ENCODE measurements around the gene EIF1AD.

The EIF1AD gene

DNA sequence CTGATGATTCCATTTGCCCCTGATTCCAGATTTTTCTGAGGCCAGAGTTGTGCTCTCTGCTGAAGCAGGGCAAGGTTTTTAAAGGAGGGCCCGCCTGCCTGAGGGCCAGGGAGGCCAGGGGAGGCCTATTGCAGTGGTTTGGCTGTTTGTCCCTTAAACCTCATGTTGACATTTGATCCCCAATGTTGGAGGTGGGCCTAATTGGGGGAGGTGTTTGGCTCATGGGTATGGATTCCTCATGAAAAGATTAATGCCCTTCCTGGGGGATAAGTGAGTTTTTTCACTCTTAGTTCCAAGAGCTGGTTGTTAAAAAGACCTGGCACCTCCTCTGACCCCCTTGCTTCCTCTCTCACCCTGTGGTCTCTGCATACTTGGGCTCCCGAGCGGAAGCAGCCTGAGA lies 37.8 kb upstream of the EIF1AD start:
- no peak overlapping the region for H2BK15ac ChIP-seq (ENCODE audit: low read length)
- H3K4me1 ChIP-seq (ENCODE audit: control insufficient read depth in 2 of 2, insufficient read depth in 1 of 2, low read depth in 1 of 2, low read length in 2 of 2), result peaks cover 0 to 3% of the 10 kb centered on the region in 2 donors
- no peaks in the 10 kb centered on the region for H3K27me3 ChIP-seq (ENCODE audit: control insufficient read depth in 3 of 3, insufficient read depth in 3 of 3, low read depth in 1 of 3, low read length in 3 of 3)
- no peak overlapping the region for H3K18ac ChIP-seq (ENCODE audit: low read length)
- no peak overlapping the region for H4K91ac ChIP-seq (ENCODE audit: low read depth, low read length, poor library complexity)
- H3K79me1 ChIP-seq (ENCODE audit: low read depth, low read length), result peaks cover under 1% of the 10 kb centered on the region
- no peak overlapping the region for H4K8ac ChIP-seq (ENCODE audit: low read depth, low read length)
- no peak overlapping the region for H3K4me3 ChIP-seq (ENCODE audit: low read length in 2 of 2)
- H2AK5ac ChIP-seq (ENCODE audit: low read depth, low read length), result no peak overlapping the region
- no peak overlapping the region for H3K27ac ChIP-seq (replicated peaks; ENCODE audit: low read length)
- no peak overlapping the region for H3K9ac ChIP-seq (ENCODE audit: low read depth, low read length, poor library complexity)
- no peak overlapping the region for H2AFZ ChIP-seq (ENCODE audit: low read length)
- H3K4ac ChIP-seq (ENCODE audit: low read length), result no peak overlapping the region
- peaks cover 0 to 25% of the 10 kb centered on the region in 2 donors for H3K36me3 ChIP-seq (replicated peaks in 1 of 2; ENCODE audit: control insufficient read depth in 2 of 2, insufficient read depth in 2 of 2, low read length in 2 of 2)
- DNase-seq (ENCODE audit: low spot score), result no peak
- no peak overlapping the region for H2BK12ac ChIP-seq (ENCODE audit: low read length)
- no CpG with 5 or more reads among the region's 3 CpGs for WGBS, 2 donors (ENCODE audit: extremely low coverage in 2 of 2, insufficient read length in 2 of 2, insufficient replicate concordance in 1 of 2)
- no peak overlapping the region for H2BK5ac ChIP-seq (ENCODE audit: low read length)
- H3K4me2 ChIP-seq (ENCODE audit: insufficient read depth, low read length, poor library complexity, severe bottlenecking), result no peak overlapping the region
- no peak overlapping the region for H2BK120ac ChIP-seq (ENCODE audit: low read depth, low read length)
- no peak overlapping the region for H3K14ac ChIP-seq (ENCODE audit: low read length)
- H3K9me3 ChIP-seq (replicated peaks in 1 of 2; ENCODE audit: control insufficient read depth in 2 of 2, insufficient read depth in 1 of 2, low read depth in 1 of 2, low read length in 2 of 2), result peaks cover 4% of the 10 kb centered on the region in 2 donors
- H3K23ac ChIP-seq (ENCODE audit: low read depth, low read length, poor library complexity), result no peak overlapping the region

DNA sequence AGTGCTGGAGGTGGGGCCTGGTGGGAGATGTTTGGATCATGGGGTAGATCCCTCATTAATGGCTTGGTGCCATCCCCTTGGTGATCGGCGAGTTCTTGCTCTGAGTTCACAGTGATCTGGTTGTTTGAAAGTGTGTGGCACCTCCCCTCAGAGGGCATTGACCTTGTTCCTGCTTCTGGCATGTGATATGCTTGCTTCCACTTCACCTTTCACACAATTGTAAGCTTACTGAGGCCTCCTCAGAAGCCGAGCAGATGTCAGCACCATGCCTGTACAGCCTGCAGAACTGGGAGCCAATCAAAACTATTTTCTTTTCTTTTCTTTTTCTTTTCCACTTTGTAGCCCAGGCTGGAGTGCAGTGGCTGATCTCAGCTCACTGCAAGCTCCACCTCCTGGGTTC lies 35.4 kb upstream of the EIF1AD start:
- Histone ChIP-seq H3K79me1 (ENCODE audit: low read depth, low read length) (no peaks in the 10 kb centered on the region), H3K14ac (ENCODE audit: low read length) (no peak overlapping the region)
- no CpG with 5 or more reads among the region's 3 CpGs for WGBS, 2 donors (ENCODE audit: extremely low coverage in 2 of 2, insufficient read length in 2 of 2, insufficient replicate concordance in 1 of 2)

DNA sequence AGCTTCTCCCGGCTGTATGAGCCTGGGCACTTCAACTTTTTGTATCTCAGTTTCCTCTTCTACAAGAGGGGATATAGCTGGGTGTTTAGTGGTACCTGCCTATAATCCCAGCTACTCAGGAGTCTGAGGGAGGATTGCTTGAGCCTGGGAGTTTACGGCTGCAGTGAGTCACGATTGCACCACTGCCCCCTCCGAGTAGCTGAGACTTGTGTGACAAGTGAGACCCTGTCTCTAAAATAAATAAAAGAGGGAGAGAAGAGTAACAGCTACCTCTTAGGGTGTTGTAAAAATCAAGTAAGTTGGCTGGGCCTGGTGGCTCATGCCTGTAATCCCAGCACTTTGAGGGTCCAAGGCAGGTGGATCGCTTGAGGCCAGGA lies 34.4 kb upstream of the EIF1AD start:
- no peak overlapping the region for H3K9ac ChIP-seq (ENCODE audit: low read depth, low read length, poor library complexity)
- no peak overlapping the region for H4K91ac ChIP-seq (ENCODE audit: low read depth, low read length, poor library complexity)
- no peak overlapping the region for H3K27ac ChIP-seq (replicated peaks; ENCODE audit: low read length)
- H3K27me3 ChIP-seq (ENCODE audit: control insufficient read depth in 3 of 3, insufficient read depth in 3 of 3, low read depth in 1 of 3, low read length in 3 of 3), result peaks cover 0 to 3% (median 2%) of the 10 kb centered on the region in 3 experiments
- no peak overlapping the region for H2BK12ac ChIP-seq (ENCODE audit: low read length)
- H2AK5ac ChIP-seq (ENCODE audit: low read depth, low read length), result no peak overlapping the region
- peaks cover 0 to 2% of the 10 kb centered on the region in 2 donors for H3K4me1 ChIP-seq (ENCODE audit: control insufficient read depth in 2 of 2, insufficient read depth in 1 of 2, low read depth in 1 of 2, low read length in 2 of 2)
- H4K8ac ChIP-seq (ENCODE audit: low read depth, low read length), result no peak overlapping the region
- no peak overlapping the region for H3K18ac ChIP-seq (ENCODE audit: low read length)
- WGBS, 2 donors (ENCODE audit: extremely low coverage in 2 of 2, insufficient read length in 2 of 2, insufficient replicate concordance in 1 of 2), result no CpG with 5 or more reads among the region's 5 CpGs
- H2BK5ac ChIP-seq (ENCODE audit: low read length), result no peak overlapping the region
- H2BK15ac ChIP-seq (ENCODE audit: low read length), result no peak overlapping the region
- no peak overlapping the region for H2AFZ ChIP-seq (ENCODE audit: low read length)
- H3K14ac ChIP-seq (ENCODE audit: low read length), result no peak overlapping the region
- H3K4me3 ChIP-seq (ENCODE audit: low read length in 2 of 2), result no peak overlapping the region
- no peaks in the 10 kb centered on the region for H3K79me1 ChIP-seq (ENCODE audit: low read depth, low read length)
- DNase-seq (ENCODE audit: low spot score), result no peak
- peaks cover 0 to 6% of the 10 kb centered on the region in 2 donors for H3K36me3 ChIP-seq (replicated peaks in 1 of 2; ENCODE audit: control insufficient read depth in 2 of 2, insufficient read depth in 2 of 2, low read length in 2 of 2)
- peaks cover 4% of the 10 kb centered on the region in 2 donors for H3K9me3 ChIP-seq (replicated peaks in 1 of 2; ENCODE audit: control insufficient read depth in 2 of 2, insufficient read depth in 1 of 2, low read depth in 1 of 2, low read length in 2 of 2)
- H3K23ac ChIP-seq (ENCODE audit: low read depth, low read length, poor library complexity), result no peak overlapping the region
- no peak overlapping the region for H3K4me2 ChIP-seq (ENCODE audit: insufficient read depth, low read length, poor library complexity, severe bottlenecking)
- H2BK120ac ChIP-seq (ENCODE audit: low read depth, low read length), result no peak overlapping the region
- H3K4ac ChIP-seq (ENCODE audit: low read length), result no peak overlapping the region

More for the DNA sequence above, 35.4 kb upstream of the EIF1AD start:
- Histone ChIP-seq H3K4me2 (ENCODE audit: insufficient read depth, low read length, poor library complexity, severe bottlenecking) (no peak overlapping the region), H2BK12ac (ENCODE audit: low read length) (no peak overlapping the region), H2BK5ac (ENCODE audit: low read length) (no peak overlapping the region), H2BK120ac (ENCODE audit: low read depth, low read length) (no peak overlapping the region), H3K4ac (ENCODE audit: low read length) (no peak overlapping the region), H3K9me3 (replicated peaks in 1 of 2; ENCODE audit: control insufficient read depth in 2 of 2, insufficient read depth in 1 of 2, low read depth in 1 of 2, low read length in 2 of 2) (peaks cover 4% of the 10 kb centered on the region in 2 donors), H3K23ac (ENCODE audit: low read depth, low read length, poor library complexity) (no peak overlapping the region), H3K36me3 (replicated peaks in 1 of 2; ENCODE audit: control insufficient read depth in 2 of 2, insufficient read depth in 2 of 2, low read length in 2 of 2) (peaks cover 0 to 14% of the 10 kb centered on the region in 2 donors), H4K91ac (ENCODE audit: low read depth, low read length, poor library complexity) (no peak overlapping the region), H3K4me3 (ENCODE audit: low read length in 2 of 2) (no peak overlapping the region), H3K27me3 (ENCODE audit: control insufficient read depth in 3 of 3, insufficient read depth in 3 of 3, low read depth in 1 of 3, low read length in 3 of 3) (peaks cover 0 to 2% (median 0%) of the 10 kb centered on the region in 3 experiments), H2BK15ac (ENCODE audit: low read length) (no peak overlapping the region), H3K9ac (ENCODE audit: low read depth, low read length, poor library complexity) (no peak overlapping the region), H2AFZ (ENCODE audit: low read length) (no peak overlapping the region), H2AK5ac (ENCODE audit: low read depth, low read length) (no peak overlapping the region), H4K8ac (ENCODE audit: low read depth, low read length) (no peak overlapping the region), H3K4me1 (ENCODE audit: control insufficient read depth in 2 of 2, insufficient read depth in 1 of 2, low read depth in 1 of 2, low read length in 2 of 2) (peaks cover 0 to 2% of the 10 kb centered on the region in 2 donors), H3K18ac (ENCODE audit: low read length) (no peak overlapping the region), H3K27ac (replicated peaks; ENCODE audit: low read length) (no peak overlapping the region)
- DNase-seq (ENCODE audit: low spot score), result no peak

DNA sequence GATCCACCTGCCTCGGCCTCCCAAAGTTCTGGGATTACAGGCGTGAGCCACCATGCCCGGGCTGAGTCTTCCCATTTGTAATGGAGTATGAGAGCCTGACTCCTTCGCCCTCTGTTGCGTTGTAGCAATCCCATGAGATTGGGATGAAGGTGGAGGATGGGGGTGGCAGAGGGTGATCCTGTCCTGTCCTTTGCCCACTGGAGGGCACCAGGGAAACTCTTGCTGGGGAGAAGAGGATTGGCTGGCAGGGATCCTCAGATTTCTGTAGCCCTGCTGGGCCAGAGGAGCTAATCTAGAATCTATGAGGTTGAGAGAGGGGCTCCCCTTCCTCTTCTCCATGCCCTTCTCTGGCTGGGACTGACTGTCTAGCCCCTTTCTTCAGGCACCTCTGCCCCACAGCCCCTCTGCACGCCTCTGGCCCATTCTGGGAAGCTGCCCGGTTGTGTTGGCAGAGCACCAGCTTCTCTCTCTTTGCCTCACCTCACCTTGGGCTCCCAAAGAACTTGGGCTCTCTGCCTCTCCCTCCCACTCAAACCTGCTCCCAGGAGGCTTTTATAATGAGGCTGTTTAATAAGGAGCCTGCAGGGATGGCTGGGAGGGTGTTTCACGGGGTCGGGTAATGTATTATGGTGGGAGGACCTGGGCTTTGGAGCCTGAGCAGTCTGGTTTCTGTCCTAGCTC lies 33.8 kb upstream of the EIF1AD start:
- WGBS, 2 donors (ENCODE audit: extremely low coverage in 2 of 2, insufficient read length in 2 of 2, insufficient replicate concordance in 1 of 2), result no CpG with 5 or more reads among the region's 9 CpGs
- no peak overlapping the region for H3K9ac ChIP-seq (ENCODE audit: low read depth, low read length, poor library complexity)

More for the DNA sequence above, 33.8 kb upstream of the EIF1AD start:
- Histone ChIP-seq H3K27ac (replicated peaks; ENCODE audit: low read length) (no peak overlapping the region), H3K4me2 (ENCODE audit: insufficient read depth, low read length, poor library complexity, severe bottlenecking) (no peak overlapping the region), H3K4ac (ENCODE audit: low read length) (no peak overlapping the region), H3K4me3 (ENCODE audit: low read length in 2 of 2) (no peak overlapping the region), H3K4me1 (ENCODE audit: control insufficient read depth in 2 of 2, insufficient read depth in 1 of 2, low read depth in 1 of 2, low read length in 2 of 2) (peaks cover 0 to 1% of the 10 kb centered on the region in 2 donors), H2AK5ac (ENCODE audit: low read depth, low read length) (no peak overlapping the region), H3K79me1 (ENCODE audit: low read depth, low read length) (no peaks in the 10 kb centered on the region), H2AFZ (ENCODE audit: low read length) (peak overlapping the region; percentile 17), H3K18ac (ENCODE audit: low read length) (no peak overlapping the region), H2BK120ac (ENCODE audit: low read depth, low read length) (no peak overlapping the region), H2BK12ac (ENCODE audit: low read length) (no peak overlapping the region), H2BK5ac (ENCODE audit: low read length) (no peak overlapping the region), H3K27me3 (ENCODE audit: control insufficient read depth in 3 of 3, insufficient read depth in 3 of 3, low read depth in 1 of 3, low read length in 3 of 3) (peaks cover 0 to 3% (median 2%) of the 10 kb centered on the region in 3 experiments), H3K14ac (ENCODE audit: low read length) (no peak overlapping the region), H4K8ac (ENCODE audit: low read depth, low read length) (no peak overlapping the region), H3K9me3 (replicated peaks in 1 of 2; ENCODE audit: control insufficient read depth in 2 of 2, insufficient read depth in 1 of 2, low read depth in 1 of 2, low read length in 2 of 2) (peaks cover 4% of the 10 kb centered on the region in 2 donors), H4K91ac (ENCODE audit: low read depth, low read length, poor library complexity) (no peak overlapping the region), H3K36me3 (replicated peaks in 1 of 2; ENCODE audit: control insufficient read depth in 2 of 2, insufficient read depth in 2 of 2, low read length in 2 of 2) (peaks cover 0 to 3% of the 10 kb centered on the region in 2 donors), H2BK15ac (ENCODE audit: low read length) (no peak overlapping the region), H3K23ac (ENCODE audit: low read depth, low read length, poor library complexity) (no peak overlapping the region)
- no peak for DNase-seq (ENCODE audit: low spot score)

Measured in neuronal stem cell (in vitro differentiated cells).